Measurements from ENCODE around the gene SPNS3.

SPNS3 gene

GRCh38 chr17:4511199-4511932 is 77.6 kb downstream of the SPNS3 start:
- H3K4me1 ChIP-seq (ENCODE audit: control insufficient read depth, low read length): peaks cover 6% of the 10 kb centered on the region; the same call in 1 of the 2 replicates
- no peak overlapping the region for H3K27ac ChIP-seq (ENCODE audit: low read depth, low read length)
- no peaks in the 10 kb centered on the region for H3K9me2 ChIP-seq (replicated peaks; ENCODE audit: control insufficient read depth, low read length)
- no peaks in the 10 kb centered on the region for H3K27me3 ChIP-seq (ENCODE audit: control insufficient read depth, low read length)
- H3K4me2 ChIP-seq (ENCODE audit: low read length): no peak overlapping the region
- H3K4me3 ChIP-seq (ENCODE audit: low read length): no peak overlapping the region
- no peak for TF ChIP-seq CTCF (IDR thresholded peaks at IDR 0.05; ENCODE audit: low read depth, low read length, poor library complexity, severe bottlenecking)
- H4K20me1 ChIP-seq (ENCODE audit: control insufficient read depth, insufficient read depth, low read depth, low read length): no peaks in the 10 kb centered on the region
- no peaks in the 10 kb centered on the region for H3F3A ChIP-seq (ENCODE audit: control insufficient read depth, insufficient read depth)
- H3K9me3 ChIP-seq (ENCODE audit: control insufficient read depth, insufficient read depth, low read length): no peaks in the 10 kb centered on the region
- no peaks in the 10 kb centered on the region for H3K79me2 ChIP-seq (ENCODE audit: control insufficient read depth, low read length)
- no peaks in the 10 kb centered on the region for H3K36me3 ChIP-seq (ENCODE audit: control insufficient read depth, low read length)

- Histone ChIP-seq H3K4me2 (ENCODE audit: low read length) (no peak overlapping the region), H3K9me3 (ENCODE audit: control insufficient read depth, insufficient read depth, low read length) (no peaks in the 10 kb centered on the region), H3K9me2 (replicated peaks; ENCODE audit: control insufficient read depth, low read length) (no peaks in the 10 kb centered on the region), H3F3A (ENCODE audit: control insufficient read depth, insufficient read depth) (no peaks in the 10 kb centered on the region), H3K79me2 (ENCODE audit: control insufficient read depth, low read length) (no peaks in the 10 kb centered on the region), H3K4me3 (ENCODE audit: low read length) (no peak overlapping the region), H3K27ac (ENCODE audit: low read depth, low read length) (no peak overlapping the region), H3K4me1 (ENCODE audit: control insufficient read depth, low read length) (peaks cover 6% of the 10 kb centered on the region; the same call in 1 of the 2 replicates), H3K27me3 (ENCODE audit: control insufficient read depth, low read length) (no peaks in the 10 kb centered on the region), H3K36me3 (ENCODE audit: control insufficient read depth, low read length) (no peaks in the 10 kb centered on the region), H4K20me1 (ENCODE audit: control insufficient read depth, insufficient read depth, low read depth, low read length) (no peaks in the 10 kb centered on the region)
- TF ChIP-seq EZH2phosphoT487 (IDR thresholded peaks at IDR 0.05; ENCODE audit: borderline replicate concordance, low read length) (no peak), CTCF (IDR thresholded peaks at IDR 0.05; ENCODE audit: low read depth, low read length, poor library complexity, severe bottlenecking) (no peak)
Measured at GRCh38 chr17:4512156-4513112, 78.7 kb downstream of the SPNS3 start.

- no peak overlapping the region for H3K4me2 ChIP-seq (ENCODE audit: low read length)
Measured at GRCh38 chr17:4513113-4514032, 79.6 kb downstream of the SPNS3 start.

More at GRCh38 chr17:4513113-4514032, 79.6 kb downstream of the SPNS3 start:
- Histone ChIP-seq H3K27me3 (ENCODE audit: control insufficient read depth, low read length) (no peaks in the 10 kb centered on the region), H3K9me3 (ENCODE audit: control insufficient read depth, insufficient read depth, low read length) (no peaks in the 10 kb centered on the region), H3K9me2 (replicated peaks; ENCODE audit: control insufficient read depth, low read length) (no peaks in the 10 kb centered on the region), H3K36me3 (ENCODE audit: control insufficient read depth, low read length) (no peaks in the 10 kb centered on the region), H3F3A (ENCODE audit: control insufficient read depth, insufficient read depth) (no peaks in the 10 kb centered on the region), H3K4me1 (ENCODE audit: control insufficient read depth, low read length) (peaks cover 7% of the 10 kb centered on the region), H3K79me2 (ENCODE audit: control insufficient read depth, low read length) (no peaks in the 10 kb centered on the region), H3K4me3 (ENCODE audit: low read length) (no peak overlapping the region), H4K20me1 (ENCODE audit: control insufficient read depth, insufficient read depth, low read depth, low read length) (no peaks in the 10 kb centered on the region), H3K27ac (ENCODE audit: low read depth, low read length) (no peak overlapping the region)
- no peak for TF ChIP-seq CTCF (IDR thresholded peaks at IDR 0.05; ENCODE audit: low read depth, low read length, poor library complexity, severe bottlenecking)
- no peak for TF ChIP-seq EZH2phosphoT487 (IDR thresholded peaks at IDR 0.05; ENCODE audit: borderline replicate concordance, low read length)

Data from DOHH2 (cell line).